Uterus (tissue), 2 donors: ENCODE results near the gene WBP1L.

Experiments used
- POLR2A ChIP-seq, 2 donors: fragments of 450-650 bp; IDR thresholded peaks; one replicate each; pipeline ENCODE4 v1.6.1; 2016; ENCODE audit warnings: antibody characterized with exemption in 2 of 2, mild to moderate bottlenecking in 1 of 2, moderate library complexity in 1 of 2
- TF ChIP-seq, protein P1 (sequence below), 4 experiments: fragments of 200-600 bp in 2 of 4; fragments of 450-650 bp in 2 of 4; sonication (generic) in 2 of 4; IDR thresholded peaks; one replicate each; pipeline ENCODE4 v1.5.1; 2016 to 2019; ENCODE audit warnings: antibody characterized with exemption in 4 of 4, mild to moderate bottlenecking in 2 of 4, moderate library complexity in 1 of 4

DNA sequence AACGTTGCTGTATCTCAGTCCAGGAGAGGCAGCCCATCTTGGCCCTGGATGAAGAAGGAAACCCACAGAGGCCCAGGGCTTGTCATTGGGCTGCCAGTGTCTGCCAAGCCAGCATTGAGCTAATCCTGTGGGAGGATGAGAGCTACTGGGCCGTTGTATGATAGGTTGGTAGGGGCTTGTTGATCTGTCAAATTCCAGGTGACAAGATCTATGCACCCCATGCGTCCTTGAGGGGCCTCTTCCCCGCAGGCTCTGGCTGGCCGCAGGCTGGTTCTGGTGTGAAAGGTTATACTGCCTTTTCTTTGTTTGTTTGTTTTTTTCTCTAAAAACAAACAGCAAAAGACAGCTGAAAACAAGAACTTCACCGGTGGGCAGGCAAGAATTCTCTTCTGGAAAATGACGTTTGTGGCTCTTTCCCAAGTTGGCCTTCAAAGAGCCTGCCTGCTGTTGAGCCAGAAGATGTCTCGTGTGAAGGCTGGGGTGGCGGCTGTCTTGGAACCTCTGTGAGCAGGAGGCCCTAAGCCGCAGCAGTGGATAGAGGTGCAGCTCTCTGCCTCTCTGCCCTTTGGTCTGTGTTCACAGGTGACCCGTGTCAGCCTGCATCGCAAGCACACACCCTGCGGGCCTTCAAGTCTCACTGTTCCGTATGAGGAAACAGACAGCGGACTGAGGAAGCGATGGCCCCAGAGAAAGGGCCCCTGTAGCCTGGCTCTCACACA, 70.1 kb downstream of the WBP1L start:
- TF ChIP-seq, protein P1, sequence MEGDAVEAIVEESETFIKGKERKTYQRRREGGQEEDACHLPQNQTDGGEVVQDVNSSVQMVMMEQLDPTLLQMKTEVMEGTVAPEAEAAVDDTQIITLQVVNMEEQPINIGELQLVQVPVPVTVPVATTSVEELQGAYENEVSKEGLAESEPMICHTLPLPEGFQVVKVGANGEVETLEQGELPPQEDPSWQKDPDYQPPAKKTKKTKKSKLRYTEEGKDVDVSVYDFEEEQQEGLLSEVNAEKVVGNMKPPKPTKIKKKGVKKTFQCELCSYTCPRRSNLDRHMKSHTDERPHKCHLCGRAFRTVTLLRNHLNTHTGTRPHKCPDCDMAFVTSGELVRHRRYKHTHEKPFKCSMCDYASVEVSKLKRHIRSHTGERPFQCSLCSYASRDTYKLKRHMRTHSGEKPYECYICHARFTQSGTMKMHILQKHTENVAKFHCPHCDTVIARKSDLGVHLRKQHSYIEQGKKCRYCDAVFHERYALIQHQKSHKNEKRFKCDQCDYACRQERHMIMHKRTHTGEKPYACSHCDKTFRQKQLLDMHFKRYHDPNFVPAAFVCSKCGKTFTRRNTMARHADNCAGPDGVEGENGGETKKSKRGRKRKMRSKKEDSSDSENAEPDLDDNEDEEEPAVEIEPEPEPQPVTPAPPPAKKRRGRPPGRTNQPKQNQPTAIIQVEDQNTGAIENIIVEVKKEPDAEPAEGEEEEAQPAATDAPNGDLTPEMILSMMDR (IDR thresholded peaks at IDR 0.05), result no peak
- no peak for TF ChIP-seq POLR2A (IDR thresholded peaks at IDR 0.05)
